ENCODE data around the gene SCNM1. TPM values are rescaled to one million over a fixed set of nuclear protein-coding genes. Genes with fewer than 3 reads are reported as not detected.

The SCNM1 gene
- polyA plus RNA-seq, 1 experiment, result 24.9 TPM

DNA sequence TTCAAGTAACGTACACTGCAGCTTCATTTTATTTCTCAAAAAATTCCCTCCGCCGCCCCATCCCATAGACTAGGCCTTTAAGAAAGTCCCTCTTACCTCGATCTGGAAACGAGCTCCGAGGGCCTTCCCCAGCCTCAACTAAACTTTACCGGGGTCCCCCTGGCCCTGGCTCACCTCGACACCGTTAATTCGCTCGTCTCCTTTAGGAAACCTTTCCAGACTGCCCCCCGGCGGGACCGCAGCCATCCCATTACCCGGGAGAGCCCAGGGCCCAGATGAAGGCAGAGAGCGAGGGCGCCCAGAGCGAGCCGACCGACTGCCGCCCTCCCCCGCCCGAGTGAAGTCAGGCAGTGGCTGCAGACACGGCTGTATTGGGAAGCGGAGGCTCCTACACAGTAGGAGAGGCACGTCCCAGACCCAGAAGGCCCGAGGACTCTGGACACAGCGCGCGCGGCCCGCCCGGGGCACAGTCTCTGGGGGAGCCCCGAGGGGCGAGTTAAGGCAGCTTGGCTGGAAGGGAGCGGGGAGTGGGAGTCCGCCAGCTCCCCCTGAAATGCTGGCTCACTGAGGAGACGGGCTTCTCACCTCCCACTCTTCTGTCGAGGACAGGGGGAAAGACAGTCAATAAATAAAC lies 34.1 kb upstream of the SCNM1 start:
- Histone ChIP-seq H3K9me3 (ENCODE audit: control insufficient read depth, insufficient read depth, low read length) (peaks cover 5% of the 10 kb centered on the region; the same call in 1 of the 2 replicates), H3K4me3 (ENCODE audit: low read depth, low read length) (peak overlapping the region; percentile 35), H3K27ac (ENCODE audit: low read depth, low read length) (no peak overlapping the region), H3K27me3 (ENCODE audit: control insufficient read depth, insufficient read depth, low read length) (peaks cover 10% of the 10 kb centered on the region)
- no peak for DNase-seq (ENCODE audit: low read depth, low spot score)
- ChIA-PET POLR2A (no interaction called here), CTCF (interaction anchor here (0.6 to 2.0 kb wide), 3 partner anchors 29 to 46 kb away, joined by 3 to 7 read pairs (median 3); no protein-coding TSS in a partner anchor)
- TF ChIP-seq, protein P1, sequence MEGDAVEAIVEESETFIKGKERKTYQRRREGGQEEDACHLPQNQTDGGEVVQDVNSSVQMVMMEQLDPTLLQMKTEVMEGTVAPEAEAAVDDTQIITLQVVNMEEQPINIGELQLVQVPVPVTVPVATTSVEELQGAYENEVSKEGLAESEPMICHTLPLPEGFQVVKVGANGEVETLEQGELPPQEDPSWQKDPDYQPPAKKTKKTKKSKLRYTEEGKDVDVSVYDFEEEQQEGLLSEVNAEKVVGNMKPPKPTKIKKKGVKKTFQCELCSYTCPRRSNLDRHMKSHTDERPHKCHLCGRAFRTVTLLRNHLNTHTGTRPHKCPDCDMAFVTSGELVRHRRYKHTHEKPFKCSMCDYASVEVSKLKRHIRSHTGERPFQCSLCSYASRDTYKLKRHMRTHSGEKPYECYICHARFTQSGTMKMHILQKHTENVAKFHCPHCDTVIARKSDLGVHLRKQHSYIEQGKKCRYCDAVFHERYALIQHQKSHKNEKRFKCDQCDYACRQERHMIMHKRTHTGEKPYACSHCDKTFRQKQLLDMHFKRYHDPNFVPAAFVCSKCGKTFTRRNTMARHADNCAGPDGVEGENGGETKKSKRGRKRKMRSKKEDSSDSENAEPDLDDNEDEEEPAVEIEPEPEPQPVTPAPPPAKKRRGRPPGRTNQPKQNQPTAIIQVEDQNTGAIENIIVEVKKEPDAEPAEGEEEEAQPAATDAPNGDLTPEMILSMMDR (IDR thresholded peaks at IDR 0.05; ENCODE audit: low read depth, low read length), result no peak

DNA sequence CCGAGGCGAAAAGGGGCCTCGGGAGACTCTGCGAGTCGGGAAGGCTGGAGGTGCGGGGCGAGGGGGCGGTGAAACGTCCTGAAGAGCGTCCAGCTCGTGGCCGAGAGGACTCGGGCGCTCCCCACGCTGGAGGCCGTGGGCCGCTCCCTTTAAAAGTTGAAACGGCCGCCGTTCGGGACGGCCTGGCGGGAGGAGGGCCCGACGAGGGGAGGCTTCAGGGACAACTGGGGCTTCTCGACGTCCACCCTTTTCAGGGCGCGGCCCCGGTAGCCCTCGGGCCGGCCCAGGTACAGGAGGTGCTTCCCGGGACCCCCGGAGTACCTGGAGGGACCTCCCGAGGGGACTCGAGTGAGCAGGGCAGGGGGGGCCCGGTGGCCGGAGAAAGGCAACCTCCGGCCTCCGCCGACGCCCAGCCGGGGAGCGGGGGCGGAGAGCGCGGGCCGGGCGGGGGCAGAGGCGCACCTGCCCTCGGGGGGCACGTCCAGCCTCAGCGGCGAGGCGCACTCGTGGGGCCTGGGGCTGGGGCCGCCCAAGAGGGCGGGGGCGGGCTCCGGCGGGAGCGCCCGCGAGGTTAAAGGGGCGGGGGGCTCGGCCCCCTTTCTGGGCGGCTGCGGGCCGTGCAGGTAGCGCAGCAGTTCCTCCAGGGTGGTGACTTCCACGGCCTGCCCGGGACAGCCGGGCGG lies 33.5 kb upstream of the SCNM1 start:
- no peak overlapping the region for H3K27ac ChIP-seq (ENCODE audit: low read depth, low read length)
- peaks cover 5% of the 10 kb centered on the region; the same call in 1 of the 2 replicates for H3K9me3 ChIP-seq (ENCODE audit: control insufficient read depth, insufficient read depth, low read length)
- peaks cover 10% of the 10 kb centered on the region for H3K27me3 ChIP-seq (ENCODE audit: control insufficient read depth, insufficient read depth, low read length)
- TF ChIP-seq, protein P1 (IDR thresholded peaks at IDR 0.05; ENCODE audit: low read depth, low read length), result no peak
- DNase-seq (ENCODE audit: low read depth, low spot score), result no peak
- CTCF ChIA-PET, result interaction anchor here (2.0 kb wide), 1 partner anchor 33 kb away, joined by 7 read pairs; no protein-coding TSS in a partner anchor
- no peak overlapping the region for H3K4me3 ChIP-seq (ENCODE audit: low read depth, low read length)
- POLR2A ChIA-PET, result no interaction called here

DNA sequence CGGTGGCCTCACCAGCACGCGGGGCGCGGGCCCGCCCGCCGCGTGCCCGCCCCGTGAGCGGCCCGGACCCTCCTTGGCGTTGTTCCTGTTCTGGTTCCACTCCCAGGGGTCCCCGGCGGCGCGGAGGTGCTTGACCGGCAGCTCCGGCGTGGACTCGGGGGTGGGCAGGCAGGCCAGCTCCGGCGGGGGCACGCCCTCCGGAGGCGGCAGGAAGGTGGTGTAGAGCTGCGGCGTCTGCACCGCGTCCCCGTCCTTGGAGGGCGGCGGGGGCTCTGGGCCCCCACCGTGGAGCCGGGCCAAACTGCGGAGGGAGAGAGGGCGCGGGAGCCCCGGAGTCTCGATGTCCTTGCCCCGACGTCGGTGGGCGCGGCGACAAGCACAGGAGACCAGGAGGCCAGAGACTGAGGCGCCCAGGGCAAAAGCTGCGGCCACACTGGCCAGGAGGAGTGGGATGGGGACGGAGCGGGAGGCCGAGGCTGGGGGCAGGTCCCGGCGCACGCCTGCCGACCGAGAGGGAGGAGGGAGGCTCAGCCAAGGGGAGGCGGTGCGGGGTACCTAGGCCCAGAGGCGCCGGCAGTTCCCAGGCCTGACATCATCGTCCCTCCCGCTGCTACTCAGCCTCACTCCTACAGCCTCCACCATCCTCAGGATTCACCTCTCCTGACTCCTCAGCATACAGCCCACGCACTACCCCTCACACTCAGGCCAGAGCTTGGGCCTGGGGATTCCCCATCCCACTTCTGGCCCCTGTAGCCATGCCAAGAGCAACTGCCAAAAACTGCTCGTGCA lies 32.7 kb upstream of the SCNM1 start:
- CTCF ChIA-PET, result interaction anchor here (2.5 kb wide), 1 partner anchor 33 kb away, joined by 18 read pairs; no protein-coding TSS in a partner anchor
- POLR2A ChIA-PET, result interaction anchor here (0.8 kb wide), 1 partner anchor 38 kb away, joined by 5 read pairs; no protein-coding TSS in a partner anchor
- TF ChIP-seq, protein P1 (IDR thresholded peaks at IDR 0.05; ENCODE audit: low read depth, low read length), result no peak
- Histone ChIP-seq H3K27ac (ENCODE audit: low read depth, low read length) (no peak overlapping the region), H3K27me3 (ENCODE audit: control insufficient read depth, insufficient read depth, low read length) (peaks cover 10% of the 10 kb centered on the region), H3K9me3 (ENCODE audit: control insufficient read depth, insufficient read depth, low read length) (peaks cover 5% of the 10 kb centered on the region; the same call in 1 of the 2 replicates), H3K4me3 (ENCODE audit: low read depth, low read length) (no peak overlapping the region)
- no peak for DNase-seq (ENCODE audit: low read depth, low spot score)

DNA sequence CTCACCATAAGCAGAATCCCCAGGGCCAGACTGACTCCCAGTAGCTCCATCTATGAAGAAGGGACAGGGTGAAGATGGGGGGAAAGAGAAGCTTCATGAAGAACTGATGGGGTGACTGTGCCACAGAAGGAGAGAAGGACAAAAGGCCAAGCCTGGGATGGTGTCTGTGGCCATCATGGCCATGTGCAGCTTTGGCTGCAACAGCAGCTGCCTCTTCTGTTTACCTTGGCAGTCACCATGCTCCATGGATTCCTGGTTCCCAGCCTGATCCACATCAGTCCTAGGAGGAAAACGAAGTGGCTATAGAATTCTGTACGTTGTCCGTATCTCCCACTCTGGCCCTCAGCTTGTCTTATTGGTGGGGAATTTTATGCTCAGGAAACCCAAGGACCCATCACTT lies 31.5 kb upstream of the SCNM1 start:
- CTCF ChIA-PET, result interaction anchor here (2.5 kb wide), 1 partner anchor 35 kb away, joined by 18 read pairs; no protein-coding TSS in a partner anchor
- TF ChIP-seq, protein P1 (IDR thresholded peaks at IDR 0.05; ENCODE audit: low read depth, low read length), result no peak
- POLR2A ChIA-PET, result interaction anchor here (1.0 kb wide), 1 partner anchor 13 kb away, joined by 3 read pairs; no protein-coding TSS in a partner anchor
- no peak overlapping the region for H3K4me3 ChIP-seq (ENCODE audit: low read depth, low read length)
- no peak for DNase-seq (ENCODE audit: low read depth, low spot score)
- H3K9me3 ChIP-seq (ENCODE audit: control insufficient read depth, insufficient read depth, low read length), result peaks cover 5% of the 10 kb centered on the region; the same call in 1 of the 2 replicates
- peaks cover 10% of the 10 kb centered on the region for H3K27me3 ChIP-seq (ENCODE audit: control insufficient read depth, insufficient read depth, low read length)
- H3K27ac ChIP-seq (ENCODE audit: low read depth, low read length), result no peak overlapping the region

All from AG04450 (cell line).